ENCODE measurements around the gene RBM26. TPM values are rescaled to one million over a fixed set of nuclear protein-coding genes. Genes with fewer than 3 reads are reported as not detected.

RBM26 gene
- total RNA-seq, 1 donor from 2014 or later: 44.0 TPM

- no peak for DNase-seq
- peaks cover 61% of the 10 kb centered on the region for H3K4me1 ChIP-seq
- TF ChIP-seq CTCF (IDR thresholded peaks at IDR 0.05): no peak
- H3K9me3 ChIP-seq: no peaks in the 10 kb centered on the region
- peak overlapping the region; percentile 81 for H3K4me3 ChIP-seq
- H3K27ac ChIP-seq: no peak overlapping the region
- H3K36me3 ChIP-seq: peaks cover 10% of the 10 kb centered on the region
- no peak for ATAC-seq
- H3K27me3 ChIP-seq (ENCODE audit: low read depth): no peaks in the 10 kb centered on the region
- intact Hi-C loops (cut with DNase I): no loop called here
Observed at GRCh38 chr13:79404361-79404760, 1.7 kb downstream of the RBM26 start.

- no peak for TF ChIP-seq CTCF (IDR thresholded peaks at IDR 0.05)
- H3K27me3 ChIP-seq (ENCODE audit: low read depth): no peaks in the 10 kb centered on the region
- peak overlapping the region; percentile 42 for H3K27ac ChIP-seq
- no peak for ATAC-seq
- DNase-seq: no peak
- H3K4me3 ChIP-seq: peak overlapping the region; percentile 81
- H3K9me3 ChIP-seq: no peaks in the 10 kb centered on the region
- peaks cover 17% of the 10 kb centered on the region for H3K36me3 ChIP-seq
- H3K4me1 ChIP-seq: peaks cover 71% of the 10 kb centered on the region
- intact Hi-C loops (cut with DNase I): no loop called here
Observed at GRCh38 chr13:79403113-79403512, 2.9 kb downstream of the RBM26 start.

GRCh38 chr13:79402679-79403078 is 3.4 kb downstream of the RBM26 start:
- DNase-seq (no peak), ATAC-seq (peak; percentile 24 to 50)
- TF ChIP-seq CTCF (IDR thresholded peaks at IDR 0.05): no peak
- intact Hi-C loops (cut with DNase I): no loop called here
- Histone ChIP-seq H3K4me1 (peaks cover 70% of the 10 kb centered on the region), H3K27me3 (ENCODE audit: low read depth) (no peaks in the 10 kb centered on the region), H3K36me3 (peaks cover 17% of the 10 kb centered on the region), H3K9me3 (no peaks in the 10 kb centered on the region), H3K27ac (no peak overlapping the region), H3K4me3 (peak overlapping the region; percentile 81)

GRCh38 chr13:79402074-79402635 is 3.9 kb downstream of the RBM26 start:
- Histone ChIP-seq H3K4me1 (peaks cover 65% of the 10 kb centered on the region), H3K36me3 (peaks cover 17% of the 10 kb centered on the region), H3K4me3 (no peak overlapping the region), H3K9me3 (no peaks in the 10 kb centered on the region), H3K27ac (no peak overlapping the region), H3K27me3 (ENCODE audit: low read depth) (no peaks in the 10 kb centered on the region)
- TF ChIP-seq CTCF (IDR thresholded peaks at IDR 0.05): no peak
- ATAC-seq (no peak), DNase-seq (no peak)
- intact Hi-C loops (cut with DNase I): no loop called here

GRCh38 chr13:79401259-79402070 is 4.6 kb downstream of the RBM26 start:
- ATAC-seq (no peak), DNase-seq (no peak)
- no peaks in the 10 kb centered on the region for H3K9me3 ChIP-seq
- peaks cover 58% of the 10 kb centered on the region for H3K4me1 ChIP-seq
- TF ChIP-seq CTCF (IDR thresholded peaks at IDR 0.05): no peak
- intact Hi-C loops (cut with DNase I): no loop called here
- peaks cover 23% of the 10 kb centered on the region for H3K36me3 ChIP-seq
- H3K4me3 ChIP-seq: no peak overlapping the region
- H3K27me3 ChIP-seq (ENCODE audit: low read depth): no peaks in the 10 kb centered on the region
- H3K27ac ChIP-seq: no peak overlapping the region
